Panc1 (cell line): ENCODE measurements around the gene TTPAL. TPM values are rescaled to one million over a fixed set of nuclear protein-coding genes. Genes with fewer than 3 reads are reported as not detected.

Experiments used
- ATAC-seq: fragments of 200-7000 bp; cut with Tn5 transposase; 2 replicates; pipeline ENCODE4 v1.9.1; 2020; ENCODE audit warnings: mild to moderate bottlenecking, moderate library complexity
- BruUV-seq: library from RNA; stranded (reverse); fragments of 400-500 nt; replicated peaks from 2 replicates; lab custom pipeline; 2021; lab: Mats Ljungman, UMichigan
- CTCF ChIA-PET: fragments of 300-600 bp; sonication (Branson Sonifier 250); formaldehyde crosslinking; loops from one replicate; lab custom pipeline; 2022; ENCODE audit warnings: antibody characterized with exemption; lab: Charles Lee
- POLR2A ChIA-PET: fragments of 300-600 bp; sonication (Branson Sonifier 250); formaldehyde crosslinking; loops from one replicate; lab custom pipeline; 2022; ENCODE audit warnings: antibody characterized with exemption; lab: Charles Lee
- DNase-seq: peaks from one replicate; pipeline ENCODE4 v3.0.0-alpha.2; 2010; ENCODE audit warnings: low read depth, low spot score
- H3K27ac ChIP-seq: 2 replicates; pipeline ENCODE4 v1.5.1; 2011; ENCODE audit warnings: mild to moderate bottlenecking, low read length, inconsistent platforms
- H3K27me3 ChIP-seq: fragments of 200-500 bp; sonication (Bioruptor generic); 2 replicates; pipeline ENCODE4 v1.6.0; 2014; ENCODE audit warnings: low read length, inconsistent platforms; ENCODE audit not compliant: control insufficient read depth, insufficient read depth
- H3K36me3 ChIP-seq: fragments of 200-500 bp; sonication (Bioruptor generic); 2 replicates; pipeline ENCODE4 v1.5.1; 2014; ENCODE audit warnings: inconsistent platforms, mild to moderate bottlenecking, low read length, moderate library complexity; ENCODE audit not compliant: control insufficient read depth, insufficient read depth
- H3K4me1 ChIP-seq: 2 replicates; pipeline ENCODE4 v1.5.1; 2011; ENCODE audit warnings: inconsistent platforms, mild to moderate bottlenecking, low read length, moderate library complexity; ENCODE audit not compliant: control insufficient read depth, insufficient read depth
- H3K4me3 ChIP-seq, 2 experiments: 2 replicates each; pipeline ENCODE4 v1.5.1; 2011 to 2012; ENCODE audit warnings: low read depth in 2 of 2, low read length in 2 of 2, mild to moderate bottlenecking in 2 of 2, inconsistent platforms in 1 of 2, moderate library complexity in 1 of 2
- H3K9me3 ChIP-seq: fragments of 200-500 bp; sonication (Bioruptor generic); 2 replicates; pipeline ENCODE4 v1.5.1; 2014; ENCODE audit warnings: low read depth, mild to moderate bottlenecking, inconsistent platforms, low read length, moderate library complexity; ENCODE audit not compliant: control insufficient read depth, insufficient read depth
- CTCF ChIP-seq: fragments of 450-650 bp; IDR thresholded peaks from 2 replicates; pipeline ENCODE4 v1.5.1; 2017; ENCODE audit warnings: mild to moderate bottlenecking
- POLR2AphosphoS5 ChIP-seq: IDR thresholded peaks from 2 replicates; pipeline ENCODE4 v1.6.1; 2012; ENCODE audit warnings: mild to moderate bottlenecking, low read depth, low read length, moderate library complexity
- REST ChIP-seq, 2 experiments: IDR thresholded peaks; 2 replicates each; pipeline ENCODE4 v1.6.1; 2011 to 2012; ENCODE audit warnings: low read depth in 2 of 2, control low read depth in 1 of 2, low read length in 1 of 2, mild to moderate bottlenecking in 1 of 2, moderate library complexity in 1 of 2; ENCODE audit not compliant: insufficient read depth in 1 of 2
- SIN3A ChIP-seq: IDR thresholded peaks from 2 replicates; pipeline ENCODE4 v1.6.1; 2012; ENCODE audit warnings: low read depth, mild to moderate bottlenecking, low read length, moderate library complexity, borderline replicate concordance; ENCODE audit not compliant: insufficient read depth
- TCF7L2 ChIP-seq: IDR thresholded peaks from 2 replicates; pipeline ENCODE4 v1.6.1; 2011; ENCODE audit warnings: mild to moderate bottlenecking, low read depth, low read length, inconsistent platforms
- in situ Hi-C: cut with HindIII; loops from 2 replicates; pipeline ENCODE4 v1.10.0; 2016; ENCODE audit warnings: low sequenced_read_pairs, low pct_unique_long_range_greater_than_20kb
- intact Hi-C: fragments of 100-400 bp; cut with micrococcal nuclease; formaldehyde crosslinking; loops from one replicate; pipeline ENCODE4 v1.10.0; 2022; ENCODE audit not compliant: unreplicated experiment
- total RNA-seq: library from RNA; stranded (reverse); gene quantifications from one replicate; pipeline ENCODE4 v1.2.1, GENCODE V29; 2021; ENCODE audit not compliant: unreplicated experiment

TTPAL gene
- total RNA-seq, 1 experiment from 2014 or later, result 37.4 TPM

GRCh38 chr20:44435630-44436335 is 39.9 kb upstream of the TTPAL start:
- ATAC-seq, result no peak
- Histone ChIP-seq H3K4me3 (no peak overlapping the region), H3K36me3 (no peaks in the 10 kb centered on the region), H3K4me1 (no peaks in the 10 kb centered on the region), H3K27me3 (no peaks in the 10 kb centered on the region; the same call in none of the 2 replicates), H3K9me3 (no peaks in the 10 kb centered on the region), H3K27ac (no peak overlapping the region)
- ChIA-PET CTCF (no interaction called here), POLR2A (interaction anchor here (0.6 kb wide), 1 partner anchor 9 kb away, joined by 5 read pairs; no protein-coding TSS in a partner anchor)
- no peak for DNase-seq
- in situ Hi-C loops (no loop called here), intact Hi-C loops (no loop called here)
- TF ChIP-seq SIN3A (no peak), TCF7L2 (no peak), POLR2AphosphoS5 (no peak), CTCF (no peak), REST (IDR thresholded peaks at IDR 0.05; ENCODE audit: insufficient read depth in 1 of 2, low read depth in 2 of 2, low read length in 1 of 2) (no peak)
- no TSS peak for BruUV-seq

GRCh38 chr20:44436393-44436792 is 39.3 kb upstream of the TTPAL start:
- Histone ChIP-seq H3K27me3 (no peaks in the 10 kb centered on the region; the same call in none of the 2 replicates), H3K27ac (no peak overlapping the region), H3K36me3 (no peaks in the 10 kb centered on the region), H3K4me1 (no peaks in the 10 kb centered on the region), H3K4me3 (no peak overlapping the region), H3K9me3 (no peaks in the 10 kb centered on the region)
- ATAC-seq (no peak), DNase-seq (no peak)
- intact Hi-C loops (no loop called here), in situ Hi-C loops (no loop called here)
- ChIA-PET POLR2A (no interaction called here), CTCF (no interaction called here)
- TF ChIP-seq POLR2AphosphoS5 (no peak), CTCF (no peak), REST (IDR thresholded peaks at IDR 0.05; ENCODE audit: insufficient read depth in 1 of 2, low read depth in 2 of 2, low read length in 1 of 2) (no peak), SIN3A (no peak), TCF7L2 (no peak)
- no TSS peak for BruUV-seq
